Activated CD8-positive, alpha-beta memory T cell treated with anti-CD3 and anti-CD28 coated beads, Interleukin-2, amount 50 U/mL, for 4 hours (primary cell): Measurements from ENCODE around the gene AKAIN1.

Experiments used
- DNase-seq: peaks from one replicate; pipeline ENCODE4 v3.0.0-alpha.2; 2020

The AKAIN1 gene

GRCh38 chr18:5197032-5197434, at the start of gene AKAIN1:
Gene AKAIN1, minus strand, starts transcription at chr18:5197257. Its CDS starts 204 bp downstream, at chr18:5197053.
- DNase-seq: peak; percentile 18

GRCh38 chr18:5244941-5245340, 47.9 kb upstream of the AKAIN1 start:
- no peak for DNase-seq

- DNase-seq: no peak
These were observed 42.4 kb upstream of the AKAIN1 start for GRCh38 chr18:5239447-5239846.

GRCh38 chr18:5238371-5238976, 41.4 kb upstream of the AKAIN1 start:
- DNase-seq: peak; percentile 41

- DNase-seq: peak; percentile 85
These were observed 40.8 kb upstream of the AKAIN1 start for GRCh38 chr18:5237723-5238370.

- no peak for DNase-seq
These were observed 40.1 kb upstream of the AKAIN1 start for GRCh38 chr18:5237083-5237722.

GRCh38 chr18:5214583-5215351, 17.7 kb upstream of the AKAIN1 start:
- DNase-seq: no peak

GRCh38 chr18:5207471-5208150, 10.6 kb upstream of the AKAIN1 start:
- DNase-seq: no peak

GRCh38 chr18:5198311-5198710, 1.3 kb upstream of the AKAIN1 start:
- no peak for DNase-seq

- no peak for DNase-seq
These were observed 404 bp upstream of the AKAIN1 start for GRCh38 chr18:5197461-5197860.

GRCh38 chr18:5196253-5197031, 615 bp downstream of the AKAIN1 start:
- no peak for DNase-seq

GRCh38 chr18:5195656-5196055, 1.4 kb downstream of the AKAIN1 start:
- DNase-seq: no peak

GRCh38 chr18:5180254-5180653, 16.8 kb downstream of the AKAIN1 start:
- DNase-seq: no peak

GRCh38 chr18:5178519-5178918, 18.5 kb downstream of the AKAIN1 start:
- no peak for DNase-seq

- no peak for DNase-seq
These were observed 21.7 kb downstream of the AKAIN1 start for GRCh38 chr18:5175378-5175777.

GRCh38 chr18:5173646-5174045, 23.4 kb downstream of the AKAIN1 start:
- DNase-seq: no peak

GRCh38 chr18:5173236-5173635, 23.8 kb downstream of the AKAIN1 start:
- no peak for DNase-seq

- DNase-seq: no peak
These were observed 29.2 kb downstream of the AKAIN1 start for GRCh38 chr18:5167831-5168230.

- DNase-seq: no peak
These were observed 30.3 kb downstream of the AKAIN1 start for GRCh38 chr18:5166606-5167280.

- DNase-seq: no peak
These were observed 32.2 kb downstream of the AKAIN1 start for GRCh38 chr18:5164903-5165302.

GRCh38 chr18:5162111-5162510, 34.9 kb downstream of the AKAIN1 start:
- no peak for DNase-seq

GRCh38 chr18:5159080-5159479, 38.0 kb downstream of the AKAIN1 start:
- DNase-seq: no peak
